AG10803 (cell line): ENCODE results near the gene ZNF37A.
A peak's percentile ranks its signal among the peaks of the same experiment; 100 is the strongest.
"Not testable (repeated sequence)": the region's sequence is repeated elsewhere in the genome, so short reads cannot be mapped to it uniquely, and the experiment has no call there.

Experiments used
- DNase-seq: peaks from one replicate; pipeline ENCODE4 v3.0.0; 2010; ENCODE audit warnings: low read depth
- H3K4me3 ChIP-seq: 2 replicates; pipeline ENCODE4 v1.5.1; 2011; ENCODE audit warnings: mild to moderate bottlenecking, low read length, control low read depth
- TF ChIP-seq, protein P1 (sequence below): conservative IDR thresholded peaks from 2 replicates; pipeline ENCODE4 v1.5.1; 2011; ENCODE audit warnings: mild to moderate bottlenecking, low read length, control low read depth, inconsistent platforms

Gene ZNF37A

DNA sequence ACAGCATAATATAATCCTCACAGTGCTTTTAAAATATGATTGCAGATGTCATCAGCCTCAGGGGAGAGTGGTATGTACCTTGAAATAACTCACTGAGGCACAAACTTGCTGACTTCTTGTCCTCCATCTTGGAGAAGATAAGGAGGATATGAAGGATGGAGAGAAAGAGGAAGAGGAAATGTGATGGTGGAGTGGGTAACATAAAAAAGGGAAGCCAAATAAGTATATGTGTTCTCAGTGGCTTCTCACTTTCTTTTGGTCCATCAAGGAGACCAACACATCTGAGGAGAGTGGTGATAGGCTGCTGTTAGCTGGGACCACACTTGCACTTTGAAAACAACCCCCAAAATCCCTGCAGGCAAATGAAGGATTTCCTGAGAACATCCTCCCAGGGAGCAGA lies 21.6 kb upstream of the ZNF37A start:
- H3K4me3 ChIP-seq = no peak overlapping the region
- DNase-seq = no peak
- TF ChIP-seq, protein P1, sequence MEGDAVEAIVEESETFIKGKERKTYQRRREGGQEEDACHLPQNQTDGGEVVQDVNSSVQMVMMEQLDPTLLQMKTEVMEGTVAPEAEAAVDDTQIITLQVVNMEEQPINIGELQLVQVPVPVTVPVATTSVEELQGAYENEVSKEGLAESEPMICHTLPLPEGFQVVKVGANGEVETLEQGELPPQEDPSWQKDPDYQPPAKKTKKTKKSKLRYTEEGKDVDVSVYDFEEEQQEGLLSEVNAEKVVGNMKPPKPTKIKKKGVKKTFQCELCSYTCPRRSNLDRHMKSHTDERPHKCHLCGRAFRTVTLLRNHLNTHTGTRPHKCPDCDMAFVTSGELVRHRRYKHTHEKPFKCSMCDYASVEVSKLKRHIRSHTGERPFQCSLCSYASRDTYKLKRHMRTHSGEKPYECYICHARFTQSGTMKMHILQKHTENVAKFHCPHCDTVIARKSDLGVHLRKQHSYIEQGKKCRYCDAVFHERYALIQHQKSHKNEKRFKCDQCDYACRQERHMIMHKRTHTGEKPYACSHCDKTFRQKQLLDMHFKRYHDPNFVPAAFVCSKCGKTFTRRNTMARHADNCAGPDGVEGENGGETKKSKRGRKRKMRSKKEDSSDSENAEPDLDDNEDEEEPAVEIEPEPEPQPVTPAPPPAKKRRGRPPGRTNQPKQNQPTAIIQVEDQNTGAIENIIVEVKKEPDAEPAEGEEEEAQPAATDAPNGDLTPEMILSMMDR = no peak

DNA sequence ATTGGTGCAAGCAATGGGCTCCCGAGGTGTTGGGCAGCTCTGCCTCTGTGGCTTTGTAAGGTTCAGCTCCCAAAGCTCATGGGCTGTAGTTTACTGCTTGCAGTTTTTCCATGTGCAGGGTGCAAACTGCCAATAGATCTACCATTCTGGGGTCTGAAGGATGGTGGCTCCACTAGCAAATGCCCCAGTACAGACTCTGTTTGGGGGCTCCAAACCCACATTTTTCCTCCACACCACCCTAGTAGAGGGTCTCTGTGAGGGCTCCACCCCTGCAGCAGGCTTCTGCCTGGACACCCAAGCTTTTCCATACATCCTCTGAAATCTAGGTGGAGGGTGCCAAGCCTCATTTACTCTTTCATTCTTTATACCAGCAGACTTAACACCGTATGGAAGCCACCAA lies 17.4 kb upstream of the ZNF37A start:
- DNase-seq = no peak
- TF ChIP-seq, protein P1 = no peak
- no peak overlapping the region for H3K4me3 ChIP-seq

DNA sequence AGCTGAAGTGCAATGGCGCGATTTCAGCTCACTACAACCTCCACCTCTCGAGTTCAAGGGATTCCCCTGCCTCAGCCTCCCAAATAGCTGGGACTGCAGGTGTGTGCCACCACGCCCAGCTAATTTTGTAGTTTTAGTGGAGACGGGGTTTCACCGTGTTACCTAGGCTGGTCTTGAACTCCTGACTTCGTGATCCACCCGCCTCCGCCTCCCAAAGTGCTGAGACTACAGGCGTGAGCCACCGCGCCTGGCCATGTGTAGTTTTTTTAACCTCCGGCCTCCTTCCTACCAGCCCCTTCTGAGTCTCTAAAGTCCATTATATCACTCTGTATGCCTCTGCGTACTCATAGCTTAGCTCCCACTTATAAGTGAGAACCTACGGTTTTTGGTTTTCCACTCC lies 819 bp upstream of the ZNF37A start:
- not testable (repeated sequence) for H3K4me3 ChIP-seq, DNase-seq

DNA sequence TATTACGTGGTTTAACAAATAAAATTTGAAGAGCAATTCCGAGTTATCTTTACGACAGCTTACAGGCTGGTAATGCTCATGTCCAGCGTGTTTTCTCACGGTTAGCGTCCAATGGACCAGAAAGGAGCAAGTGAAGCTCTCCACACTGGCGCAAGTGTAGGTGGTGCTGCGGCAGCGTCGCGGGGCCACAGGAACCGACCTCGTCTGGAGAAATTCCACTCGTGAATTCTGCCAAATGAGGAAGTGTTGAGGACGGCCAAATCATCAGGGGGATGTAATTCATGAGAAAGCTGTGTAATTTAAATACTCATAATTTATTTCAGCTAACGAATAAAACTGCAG lies 350 bp upstream of the ZNF37A start:
- TF ChIP-seq, protein P1 = no peak
- peak overlapping the region; percentile 91 for H3K4me3 ChIP-seq
- no peak for DNase-seq

DNA sequence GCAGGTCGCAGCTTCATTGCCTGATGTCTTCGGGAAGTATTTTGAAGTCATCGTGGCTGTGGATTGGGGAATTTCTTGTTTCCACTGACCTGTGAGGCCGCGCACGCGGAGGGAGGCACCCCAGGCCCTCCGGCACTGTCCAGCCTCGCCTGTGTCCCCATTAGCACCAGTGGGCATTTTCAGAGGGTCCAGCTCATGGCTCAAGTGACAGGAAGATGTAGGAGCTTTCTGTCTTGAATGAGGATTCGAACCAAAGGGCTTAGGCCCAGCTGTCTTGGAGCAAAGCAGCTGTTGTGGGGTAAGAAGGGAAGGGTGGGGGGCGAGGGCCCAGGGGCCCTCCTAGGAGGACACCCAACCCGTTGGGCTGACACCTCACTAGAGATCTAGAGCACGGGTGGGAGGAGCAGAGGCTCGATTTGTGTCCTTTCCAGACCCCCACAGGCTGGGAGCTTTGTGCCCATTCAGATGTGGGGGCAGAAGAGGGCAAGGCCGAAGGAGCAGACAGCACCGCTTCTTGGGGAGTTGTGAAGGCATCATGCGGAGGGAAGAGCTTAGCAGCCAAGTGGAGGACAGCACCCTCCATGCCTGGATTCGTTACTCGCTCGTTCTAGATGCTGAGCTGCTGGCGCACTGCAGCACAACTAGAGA lies 914 bp downstream of the ZNF37A start:
- DNase-seq = no peak
- TF ChIP-seq, protein P1 = no peak
- peak overlapping the region; percentile 91 for H3K4me3 ChIP-seq

DNA sequence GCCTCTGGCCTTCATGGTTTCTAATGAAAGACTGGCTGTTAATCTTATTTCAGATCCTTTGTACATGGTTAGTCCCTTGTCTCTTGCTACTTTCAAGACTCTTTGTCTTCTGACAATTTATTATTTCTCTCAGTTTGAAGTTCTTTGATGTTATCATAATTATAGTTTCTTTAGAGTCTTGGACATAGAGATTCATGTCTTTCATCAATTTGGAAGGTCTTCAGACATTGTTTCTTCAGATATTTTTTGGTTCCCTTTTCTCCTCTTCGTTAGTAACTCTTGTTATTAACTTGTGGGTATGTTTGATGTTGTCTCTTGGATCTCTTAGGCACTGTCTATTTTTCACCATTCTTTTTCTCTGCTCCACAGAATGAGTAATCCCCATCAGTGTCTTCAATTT lies 8.7 kb downstream of the ZNF37A start:
- no peak for DNase-seq
- no peak overlapping the region for H3K4me3 ChIP-seq
- TF ChIP-seq, protein P1 = no peak

DNA sequence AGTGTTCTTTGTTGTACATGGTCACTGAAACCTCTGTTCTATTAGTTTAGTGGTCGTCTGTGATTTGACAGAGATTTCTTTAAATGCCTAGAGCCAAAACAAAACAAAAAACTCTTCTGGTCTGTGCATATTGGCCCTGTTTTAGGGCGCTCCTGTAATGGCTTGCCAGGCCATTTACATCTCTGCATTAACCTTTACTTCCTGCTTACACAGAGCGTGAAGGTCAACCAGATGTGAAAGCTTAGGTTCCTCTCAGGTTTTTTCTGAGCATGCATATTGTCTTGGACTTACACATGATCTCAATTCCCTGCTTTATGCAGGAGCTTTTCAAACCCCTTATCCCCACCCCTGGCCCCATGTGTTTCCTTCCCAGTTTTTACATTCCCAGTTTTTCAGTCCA lies 9.6 kb downstream of the ZNF37A start:
- DNase-seq = no peak
- TF ChIP-seq, protein P1 = no peak
- no peak overlapping the region for H3K4me3 ChIP-seq

DNA sequence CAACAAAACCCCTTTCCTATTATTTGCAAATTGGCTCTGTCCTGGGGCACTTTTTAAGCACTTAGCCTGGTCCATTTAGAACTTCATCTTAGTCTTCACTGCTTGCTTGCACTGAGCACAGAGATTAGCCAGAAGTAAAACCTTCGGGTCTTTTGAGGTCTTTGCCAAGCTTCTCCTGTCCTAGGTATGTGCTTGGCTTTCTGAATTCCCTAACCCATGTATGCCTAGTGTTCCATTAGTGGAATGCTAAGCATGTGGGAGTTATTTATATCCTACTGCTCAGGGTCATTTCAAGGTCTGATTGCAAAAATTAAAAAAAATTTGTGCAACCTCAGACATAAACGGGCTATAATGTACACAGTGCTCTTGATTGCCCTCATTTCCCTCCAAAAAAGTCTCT lies 18.0 kb downstream of the ZNF37A start:
- H3K4me3 ChIP-seq = no peak overlapping the region
- TF ChIP-seq, protein P1 = no peak

More for the DNA sequence above, 18.0 kb downstream of the ZNF37A start:
- DNase-seq = no peak
